ENCODE results near the gene OR5B3. TPM values are rescaled to one million over a fixed set of nuclear protein-coding genes. Genes with fewer than 3 reads are reported as not detected.

OR5B3 gene
- total and polyA plus RNA-seq, 8 donors = not detected

DNA sequence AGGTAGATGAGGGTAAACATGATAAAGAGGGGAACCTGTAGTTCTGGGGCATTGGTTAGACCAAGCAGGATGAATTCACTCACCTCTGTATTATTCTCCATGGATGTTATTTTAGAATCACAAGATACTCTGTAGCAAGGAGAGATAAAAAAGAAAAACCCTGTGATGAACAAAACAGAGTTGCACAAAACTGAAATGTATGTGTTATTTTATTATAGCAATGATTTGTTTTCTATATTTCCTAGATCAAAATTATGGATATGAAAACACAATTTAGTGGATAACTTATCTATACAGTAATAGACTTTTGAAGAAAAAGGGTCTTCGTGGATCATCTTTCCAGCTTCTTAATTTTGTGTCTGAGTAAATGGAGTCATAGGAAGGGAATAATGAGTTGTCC lies 47.7 kb downstream of the OR5B3 start, which contains the start of gene OR5B17:
Gene OR5B17 (minus strand): TSS at position 101 of the 400 bp plus-strand sequence. CDS start 0 bp downstream, at position 101.
- Histone ChIP-seq H3K27ac (no peak within 1 kb of the TSS), H3K4me1 (no peaks in the 10 kb centered on the region), H3K9me3 (no peaks in the 10 kb centered on the region), H3K36me3 (no peaks in the 10 kb centered on the region), H3K27me3 (no peaks in the 10 kb centered on the region), H3K4me3 (no peak within 1 kb of the TSS)
- FAIRE-seq = no peak
- ATAC-seq = no peak
- 31 to 41% methylated on average over 1 of the region's 1 CpG for whole genome bisulfite sequencing, 2 donors
- intact Hi-C loops (cut with DNase I) = no loop called here
- TF ChIP-seq, protein P1, sequence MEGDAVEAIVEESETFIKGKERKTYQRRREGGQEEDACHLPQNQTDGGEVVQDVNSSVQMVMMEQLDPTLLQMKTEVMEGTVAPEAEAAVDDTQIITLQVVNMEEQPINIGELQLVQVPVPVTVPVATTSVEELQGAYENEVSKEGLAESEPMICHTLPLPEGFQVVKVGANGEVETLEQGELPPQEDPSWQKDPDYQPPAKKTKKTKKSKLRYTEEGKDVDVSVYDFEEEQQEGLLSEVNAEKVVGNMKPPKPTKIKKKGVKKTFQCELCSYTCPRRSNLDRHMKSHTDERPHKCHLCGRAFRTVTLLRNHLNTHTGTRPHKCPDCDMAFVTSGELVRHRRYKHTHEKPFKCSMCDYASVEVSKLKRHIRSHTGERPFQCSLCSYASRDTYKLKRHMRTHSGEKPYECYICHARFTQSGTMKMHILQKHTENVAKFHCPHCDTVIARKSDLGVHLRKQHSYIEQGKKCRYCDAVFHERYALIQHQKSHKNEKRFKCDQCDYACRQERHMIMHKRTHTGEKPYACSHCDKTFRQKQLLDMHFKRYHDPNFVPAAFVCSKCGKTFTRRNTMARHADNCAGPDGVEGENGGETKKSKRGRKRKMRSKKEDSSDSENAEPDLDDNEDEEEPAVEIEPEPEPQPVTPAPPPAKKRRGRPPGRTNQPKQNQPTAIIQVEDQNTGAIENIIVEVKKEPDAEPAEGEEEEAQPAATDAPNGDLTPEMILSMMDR (IDR thresholded peaks at IDR 0.05) = no peak
- no peak for DNase-seq

DNA sequence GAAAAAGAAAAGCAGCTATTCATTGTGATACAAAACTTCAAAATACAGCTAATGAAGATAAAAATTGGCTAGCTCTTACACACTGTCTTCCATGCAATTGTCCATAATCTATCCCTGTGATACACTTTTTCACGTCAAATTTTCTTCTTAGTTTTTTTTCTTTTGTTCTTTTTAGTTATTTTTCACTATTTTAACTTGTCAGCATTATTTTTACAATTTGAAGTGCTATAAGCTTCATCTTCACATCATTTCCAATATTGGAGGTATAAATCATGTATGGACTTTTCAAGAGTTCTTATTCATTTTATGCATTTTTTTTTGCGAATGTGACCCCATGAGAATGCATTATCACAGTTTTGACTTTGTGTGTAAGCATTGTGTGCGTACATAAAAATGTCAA lies 51.9 kb downstream of the OR5B3 start:
- H3K9me3 ChIP-seq = no peaks in the 10 kb centered on the region
- FAIRE-seq = no peak
- intact Hi-C loops (cut with DNase I) = no loop called here
- TF ChIP-seq, protein P1 (IDR thresholded peaks at IDR 0.05) = no peak
- 61 to 72% methylated on average over 3 of the region's 3 CpGs for WGBS, 2 donors
- DNase-seq = no peak
- no peaks in the 10 kb centered on the region for H3K4me1 ChIP-seq
- no peaks in the 10 kb centered on the region for H3K36me3 ChIP-seq
- H3K4me3 ChIP-seq = no peak overlapping the region
- no peak overlapping the region for H3K27ac ChIP-seq
- ATAC-seq = no peak
- H3K27me3 ChIP-seq = no peaks in the 10 kb centered on the region

Other genes starting within 250 kb of the OR5B3 start
- not detected for gene OR9Q2, start 217.8 kb downstream of the OR5B3 start, total RNA-seq
- gene OR9Q2, start 217.8 kb downstream of the OR5B3 start, polyA plus RNA-seq = not detected
- not detected for gene OR1S2, start 202.7 kb downstream of the OR5B3 start, total RNA-seq
- gene OR1S2, start 202.7 kb downstream of the OR5B3 start, polyA plus RNA-seq = not detected
- not detected for gene OR1S1, start 194.2 kb downstream of the OR5B3 start, total RNA-seq
- gene OR1S1, start 194.2 kb downstream of the OR5B3 start, polyA plus RNA-seq = not detected
- gene OR10Q1, start 178.0 kb downstream of the OR5B3 start, total RNA-seq = under 1 TPM in 1 of 6 donors, not detected in 5; 0.19 TPM
- under 1 TPM in 1 of 2 donors, not detected in 1; 0.72 TPM for gene OR10Q1, start 178.0 kb downstream of the OR5B3 start, polyA plus RNA-seq
- not detected for gene OR10W1, start 138.6 kb downstream of the OR5B3 start, total RNA-seq
- not detected for gene OR10W1, start 138.6 kb downstream of the OR5B3 start, polyA plus RNA-seq
- not detected for gene OR5B17, start 47.8 kb downstream of the OR5B3 start, total RNA-seq
- not detected for gene OR5B17, start 47.8 kb downstream of the OR5B3 start, polyA plus RNA-seq
- not detected for gene OR5B2, start 21.2 kb upstream of the OR5B3 start, total RNA-seq
- gene OR5B2, start 21.2 kb upstream of the OR5B3 start, polyA plus RNA-seq = not detected
- not detected for gene OR5B12, start 35.4 kb upstream of the OR5B3 start, total RNA-seq
- not detected for gene OR5B12, start 35.4 kb upstream of the OR5B3 start, polyA plus RNA-seq
- not detected for gene OR5B21, start 101.2 kb upstream of the OR5B3 start, total RNA-seq
- gene OR5B21, start 101.2 kb upstream of the OR5B3 start, polyA plus RNA-seq = not detected
- gene LPXN, start 169.0 kb upstream of the OR5B3 start, total RNA-seq = 10 to 100 TPM in 1 of 6 donors, 1 to 10 TPM in 5; 3.2 to 10.4 (median 5.5) TPM
- gene LPXN, start 169.0 kb upstream of the OR5B3 start, polyA plus RNA-seq = 1 to 10 TPM; 4.6 to 5.1 TPM
- gene ZFP91, start 172.2 kb upstream of the OR5B3 start, total RNA-seq = 10 to 100 TPM; 14.2 to 23.0 (median 21.0) TPM
- gene ZFP91, start 172.2 kb upstream of the OR5B3 start, polyA plus RNA-seq = 10 to 100 TPM in 1 of 2 donors, 1 to 10 TPM in 1; 6.3 to 12.6 TPM
- gene CNTF, start 215.8 kb upstream of the OR5B3 start, total RNA-seq = under 1 TPM; 0.31 to 0.63 (median 0.51) TPM
- gene CNTF, start 215.8 kb upstream of the OR5B3 start, polyA plus RNA-seq = under 1 TPM; 0.28 to 0.30 TPM

Data from pancreas (tissue), 10 donors.